ENCODE data around the gene TNFRSF1A. TPM values are rescaled to one million over a fixed set of nuclear protein-coding genes. Genes with fewer than 3 reads are reported as not detected.

The TNFRSF1A gene
- total and polyA plus RNA-seq, 10 donors = 22.5 to 578 (median 211) TPM

- peaks cover 29 to 94% (median 64%) of the 10 kb centered on the region in 6 donors for H3K4me1 ChIP-seq
These were observed 37.0 kb upstream of the TNFRSF1A start for GRCh38 chr12:6378709-6379472.

GRCh38 chr12:6377667-6377994 lies 35.8 kb upstream of the TNFRSF1A start:
- Histone ChIP-seq H3K9me3 (no peaks in the 10 kb centered on the region), H3K27ac (peak overlapping the region in 6 of 8 donors; percentile 0 to 77 (median 58)), H3K4me3 (no peak overlapping the region), H3K36me3 (no peaks in the 10 kb centered on the region), H3K27me3 (replicated peaks in 1 of 7) (peaks cover 0 to 29% (median 0%) of the 10 kb centered on the region in 7 donors), H3K4me1 (peaks cover 24 to 94% (median 59%) of the 10 kb centered on the region in 6 donors)
- WGBS, 5 donors = 59 to 72% (median 62%) methylated on average over 4 of the region's 4 CpGs
- TF ChIP-seq POLR2A (IDR thresholded peaks at IDR 0.05) (no peak), POLR2AphosphoS5 (IDR thresholded peaks at IDR 0.05) (peak in 1 of 3 donors; percentile 35)
- intact Hi-C loops (cut with DNase I; ENCODE audit: low total_unique reads) = no loop called here
- peak; percentile 81 for DNase-seq

More at GRCh38 chr12:6378709-6379472, 37.0 kb upstream of the TNFRSF1A start:
- Histone ChIP-seq H3K27me3 (replicated peaks in 1 of 7) (peaks cover 0 to 41% (median 2%) of the 10 kb centered on the region in 7 donors), H3K9me3 (no peaks in the 10 kb centered on the region), H3K36me3 (no peaks in the 10 kb centered on the region), H3K4me3 (no peak overlapping the region), H3K27ac (peak overlapping the region in 5 of 8 donors; percentile 0 to 77 (median 65))
- WGBS, 5 donors = 56 to 66% (median 65%) methylated on average over 13 of the region's 13 CpGs
- DNase-seq = no peak
- TF ChIP-seq POLR2AphosphoS5 (IDR thresholded peaks at IDR 0.05) (no peak), POLR2A (IDR thresholded peaks at IDR 0.05) (no peak), CTCF (IDR thresholded peaks at IDR 0.05 in 8 of 11, conservative IDR thresholded peaks at IDR 0.05 in 3 of 11) (no peak)
- intact Hi-C loops (cut with DNase I; ENCODE audit: low total_unique reads) = no loop called here

- TF ChIP-seq POLR2AphosphoS5 (IDR thresholded peaks at IDR 0.05) (no peak), CTCF (IDR thresholded peaks at IDR 0.05 in 8 of 11, conservative IDR thresholded peaks at IDR 0.05 in 3 of 11) (no peak), POLR2A (IDR thresholded peaks at IDR 0.05) (no peak)
- Histone ChIP-seq H3K4me3 (no peak overlapping the region), H3K27ac (peak overlapping the region in 7 of 8 donors; percentile 22 to 77 (median 53)), H3K27me3 (replicated peaks in 1 of 7) (peaks cover 0 to 24% (median 0%) of the 10 kb centered on the region in 7 donors), H3K9me3 (no peaks in the 10 kb centered on the region), H3K36me3 (no peaks in the 10 kb centered on the region), H3K4me1 (peaks cover 29 to 94% (median 63%) of the 10 kb centered on the region in 6 donors)
- WGBS, 5 donors = 47 to 59% (median 49%) methylated on average over 10 of the region's 10 CpGs
- intact Hi-C loops (cut with DNase I; ENCODE audit: low total_unique reads) = no loop called here
- DNase-seq = no peak
These were observed 35.2 kb upstream of the TNFRSF1A start for GRCh38 chr12:6376870-6377666.

GRCh38 chr12:6376079-6376869 lies 34.4 kb upstream of the TNFRSF1A start:
- 42 to 56% (median 50%) methylated on average over 17 to 19 of the region's 19 CpGs for WGBS, 5 donors
- intact Hi-C loops (cut with DNase I; ENCODE audit: low total_unique reads) = no loop called here

More at GRCh38 chr12:6376079-6376869, 34.4 kb upstream of the TNFRSF1A start:
- DNase-seq = peak; percentile 78
- H3K36me3 ChIP-seq = no peaks in the 10 kb centered on the region
- peak overlapping the region in 7 of 8 donors; percentile 15 to 77 (median 53) for H3K27ac ChIP-seq
- H3K4me1 ChIP-seq = peaks cover 29 to 94% (median 67%) of the 10 kb centered on the region in 6 donors
- TF ChIP-seq POLR2A (IDR thresholded peaks at IDR 0.05) (no peak), CTCF (IDR thresholded peaks at IDR 0.05 in 8 of 11, conservative IDR thresholded peaks at IDR 0.05 in 3 of 11) (peak in 4 of 11 experiments; percentile 19 to 31 (median 27))
- H3K27me3 ChIP-seq (replicated peaks in 1 of 7) = peaks cover 0 to 24% (median 0%) of the 10 kb centered on the region in 7 donors
- H3K9me3 ChIP-seq = no peaks in the 10 kb centered on the region
- H3K4me3 ChIP-seq = no peak overlapping the region

All from spleen (tissue), 11 donors.